PC-9 (cell line): ENCODE measurements around the gene UNC119.

Source experiments
- CTCF ChIP-seq: fragments of 200-600 bp; sonication (generic); conservative IDR thresholded peaks from 2 replicates; pipeline ENCODE4 v1.6.1; 2017; ENCODE audit warnings: mixed run types, antibody characterized with exemption, mild to moderate bottlenecking, moderate library complexity
- EZH2 ChIP-seq: fragments of 200-600 bp; sonication (generic); IDR thresholded peaks from 2 replicates; pipeline ENCODE4 v1.8.0; 2017; ENCODE audit warnings: antibody characterized with exemption, low read depth

- TF ChIP-seq CTCF (no peak), EZH2 (no peak)
Observed at GRCh38 chr17:28505986-28506665, 46.3 kb downstream of the UNC119 start, which contains the start of gene FOXN1.
